Measurements from ENCODE around the gene DENND1A.
"Not testable (repeated sequence)": the region's sequence is repeated elsewhere in the genome, so short reads cannot be mapped to it uniquely, and the experiment has no call there.

The DENND1A gene

DNA sequence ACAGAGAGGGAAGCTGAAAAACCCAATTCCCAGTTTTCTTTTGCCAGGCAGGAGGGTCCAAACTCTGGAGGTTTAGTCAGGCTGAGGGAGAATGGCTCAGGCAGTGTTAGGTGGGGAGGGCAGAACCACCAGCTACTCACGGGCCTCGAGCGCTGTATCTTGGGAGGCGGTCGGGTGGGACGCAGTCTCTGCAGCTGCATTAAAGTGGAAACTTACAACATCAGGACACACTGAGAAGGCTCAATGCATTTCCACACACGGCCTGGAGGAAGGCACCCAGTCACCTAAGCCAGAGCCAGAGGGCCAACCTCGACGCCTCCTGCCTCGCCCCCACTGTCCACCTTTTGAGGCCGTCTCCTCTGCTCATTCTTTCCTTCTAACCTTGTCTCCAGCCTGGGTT, 518.3 kb downstream of the DENND1A start:
- DNase-seq (ENCODE audit: low read depth): no peak

DNA sequence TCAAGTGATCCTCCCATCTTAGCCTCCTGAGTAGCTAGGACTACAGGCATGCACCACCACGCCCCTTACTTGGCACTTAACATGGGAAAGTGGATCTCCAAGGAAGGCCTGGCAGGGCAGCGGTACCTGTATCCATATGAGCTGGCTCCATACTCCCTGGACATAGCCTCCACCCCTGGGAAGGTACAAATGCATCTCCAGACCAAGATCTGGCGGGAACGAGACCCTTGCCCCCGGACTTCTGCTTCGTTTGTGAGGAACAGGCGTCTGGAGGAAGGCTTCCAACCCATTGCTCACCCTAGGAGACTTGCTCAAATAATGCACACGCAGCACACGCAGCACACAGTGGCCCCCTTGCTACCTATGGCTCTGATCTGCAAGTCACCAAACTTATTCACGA, 518.7 kb downstream of the DENND1A start:
- no peak for DNase-seq (ENCODE audit: low read depth)

DNA sequence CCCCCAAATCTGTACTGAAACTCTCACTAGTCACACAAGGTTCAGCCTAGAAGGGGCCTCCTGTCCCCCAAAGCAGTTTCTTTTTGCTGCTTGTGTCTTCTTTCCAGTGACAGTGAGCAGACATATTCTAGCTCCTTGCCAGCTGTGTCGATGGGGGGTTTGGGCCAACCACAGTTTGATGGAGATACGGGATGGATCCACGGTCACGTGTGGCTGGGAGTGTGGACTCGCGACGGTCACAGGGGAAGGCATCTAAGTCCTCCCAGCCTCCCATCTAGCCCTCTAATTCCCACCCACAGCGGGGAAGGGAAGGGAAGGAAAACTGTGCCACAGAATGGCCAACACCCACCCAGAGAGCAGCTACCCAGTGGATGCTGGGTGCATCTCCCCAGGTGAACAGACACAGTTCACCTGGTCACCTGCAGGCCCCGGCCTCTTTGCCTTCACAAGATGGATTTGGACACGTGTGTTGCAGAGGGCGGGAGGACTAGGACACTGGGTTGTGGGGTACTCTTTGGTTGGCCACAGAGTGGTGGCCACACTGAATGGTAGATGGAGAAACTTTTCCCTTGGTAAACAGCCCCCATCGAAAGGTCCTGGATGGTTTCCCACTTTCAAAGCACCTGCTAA, 519.5 kb downstream of the DENND1A start:
- no peak for DNase-seq (ENCODE audit: low read depth)

DNA sequence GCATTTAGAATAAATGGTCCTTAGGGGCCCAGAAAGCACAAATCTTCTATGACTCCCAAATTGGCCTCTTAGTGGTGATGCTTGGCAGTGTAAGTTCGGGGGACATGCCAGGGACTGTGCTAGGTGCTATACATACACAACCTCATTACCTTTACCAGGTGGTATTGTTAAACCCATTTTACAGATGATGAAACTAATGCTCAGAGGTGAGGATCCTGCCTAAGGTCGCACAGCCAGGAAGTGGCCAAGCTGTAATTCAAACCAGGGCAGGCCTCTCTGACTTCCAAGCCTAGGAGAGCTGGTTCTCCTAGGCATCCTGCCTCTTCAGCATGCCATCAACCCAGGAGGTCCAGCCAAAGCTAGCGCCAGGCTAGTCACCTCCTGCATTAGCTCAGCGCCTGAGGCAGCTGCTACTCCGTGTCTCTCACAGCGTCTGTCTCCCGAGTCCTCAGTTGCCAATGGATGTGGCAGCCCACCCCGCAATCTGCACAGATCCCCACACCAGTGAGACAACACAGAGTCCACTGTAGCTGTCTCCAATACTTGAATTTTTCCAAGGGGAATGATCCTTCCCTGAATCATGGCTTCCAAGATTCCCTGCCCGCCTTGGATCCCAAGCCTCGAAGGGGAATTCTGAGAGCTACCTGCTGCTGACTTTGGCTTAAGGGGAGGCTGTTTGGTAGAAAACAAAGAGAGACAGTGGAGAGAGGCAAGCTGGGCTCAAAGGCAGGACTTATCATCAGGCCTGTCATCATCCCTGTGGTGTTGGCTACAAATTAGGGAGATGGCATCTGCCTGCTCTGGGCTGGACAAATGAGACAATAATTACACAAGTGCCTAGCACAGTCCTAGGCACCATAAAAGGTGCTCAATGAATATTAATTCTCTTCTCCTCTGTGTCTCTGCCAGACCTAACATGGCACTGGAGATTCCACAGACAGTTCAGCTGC, 521.3 kb downstream of the DENND1A start:
- DNase-seq (ENCODE audit: low read depth): no peak

DNA sequence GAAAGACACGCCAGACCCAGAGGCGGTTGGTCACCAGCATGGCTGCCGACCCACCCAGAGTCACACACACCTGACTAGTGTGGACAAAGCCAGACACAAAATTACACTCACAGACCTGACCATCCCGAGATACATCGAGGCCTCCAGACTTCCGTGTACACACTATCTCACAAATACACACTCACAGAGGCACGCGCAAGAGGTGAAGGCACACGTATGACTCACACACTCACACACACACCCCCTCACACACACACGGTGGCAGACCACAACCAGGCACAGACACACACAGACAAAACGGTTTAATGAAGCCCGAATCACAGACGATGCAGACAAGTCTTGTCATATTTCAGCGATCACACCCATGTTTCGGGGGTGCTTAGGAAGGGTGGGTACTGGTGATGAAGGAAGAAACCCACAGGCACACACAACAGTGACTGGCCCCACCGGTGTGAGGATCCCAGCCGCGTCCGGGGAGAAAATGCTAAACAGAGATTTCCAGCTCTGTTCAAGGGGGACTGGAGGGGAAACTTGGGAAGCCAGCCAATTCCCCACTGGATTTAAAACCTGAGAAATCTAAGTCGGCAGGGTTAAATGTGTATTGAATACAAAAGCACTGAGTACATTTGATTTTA, 522.6 kb downstream of the DENND1A start:
- no peak for DNase-seq (ENCODE audit: low read depth)

DNA sequence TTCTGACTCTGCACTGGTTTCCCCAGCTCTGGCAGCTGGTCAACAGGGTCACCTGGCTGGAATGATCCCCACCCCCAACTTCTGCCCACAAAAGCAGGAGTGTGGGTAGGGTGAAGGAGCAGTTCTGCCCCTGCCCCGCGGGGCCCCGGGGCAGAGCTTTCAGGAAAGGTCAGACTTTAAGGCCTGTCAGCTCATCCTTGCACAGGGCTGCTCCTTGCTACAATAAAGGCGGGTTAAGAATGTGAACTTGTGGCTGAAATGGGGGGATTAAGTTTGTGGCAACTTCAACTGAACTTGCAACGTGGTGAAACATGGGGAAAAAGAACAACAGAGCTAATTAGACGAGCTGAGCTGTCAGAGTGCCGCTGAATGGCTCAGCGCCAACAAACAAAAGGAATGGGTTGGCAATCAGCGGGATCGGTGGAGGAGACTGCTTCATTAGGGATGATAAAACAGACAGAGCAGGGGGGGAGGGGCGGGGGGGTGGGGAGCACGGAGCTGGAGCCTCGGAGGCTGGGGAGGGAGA, 523.2 kb downstream of the DENND1A start:
- DNase-seq (ENCODE audit: low read depth): no peak

DNA sequence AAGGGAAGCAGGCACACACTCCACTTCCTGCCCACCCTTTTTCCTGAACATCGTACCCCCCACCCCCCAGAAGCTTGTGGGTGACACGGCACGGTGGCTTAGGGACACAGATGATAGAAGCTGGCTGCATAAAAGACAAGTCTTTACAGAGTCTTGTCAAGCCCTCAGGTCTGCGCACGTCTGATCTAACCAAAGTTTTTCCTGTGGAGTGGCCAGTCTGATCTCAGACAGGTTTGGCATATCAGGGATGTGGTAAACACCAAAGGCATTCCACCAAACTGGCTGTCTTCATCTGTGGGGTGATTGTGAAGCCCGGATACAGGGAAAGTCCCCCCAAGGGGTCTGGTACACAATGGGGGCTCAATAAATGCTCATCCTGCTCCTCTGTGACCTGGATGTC, 523.9 kb downstream of the DENND1A start:
- no peak for DNase-seq (ENCODE audit: low read depth)

DNA sequence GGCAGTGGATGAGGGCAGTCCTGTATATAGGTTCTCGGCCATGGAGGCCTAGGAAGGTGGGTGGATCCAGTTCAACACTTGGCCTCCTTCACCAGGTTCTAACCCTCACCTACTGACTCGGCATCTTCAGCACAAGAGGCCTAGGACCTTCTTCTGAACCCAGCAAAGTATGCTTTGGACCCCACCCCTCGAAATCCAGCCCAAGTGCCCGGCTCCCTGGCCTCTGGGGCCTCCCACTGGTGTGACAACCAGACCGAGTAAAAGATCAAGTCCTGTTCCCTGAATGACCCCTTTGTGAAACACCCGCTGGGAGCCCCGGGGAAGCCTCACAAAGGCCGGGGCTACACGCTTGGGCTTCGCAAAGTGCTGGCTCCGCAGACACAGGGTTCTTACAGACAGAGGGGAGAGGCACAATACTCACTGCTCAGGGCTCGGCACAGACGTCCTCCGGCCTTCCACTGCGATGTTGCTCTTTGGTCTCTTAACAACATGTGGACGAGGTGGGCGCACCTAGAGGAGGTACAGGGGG, 526.9 kb downstream of the DENND1A start:
- DNase-seq (ENCODE audit: low read depth): no peak

DNA sequence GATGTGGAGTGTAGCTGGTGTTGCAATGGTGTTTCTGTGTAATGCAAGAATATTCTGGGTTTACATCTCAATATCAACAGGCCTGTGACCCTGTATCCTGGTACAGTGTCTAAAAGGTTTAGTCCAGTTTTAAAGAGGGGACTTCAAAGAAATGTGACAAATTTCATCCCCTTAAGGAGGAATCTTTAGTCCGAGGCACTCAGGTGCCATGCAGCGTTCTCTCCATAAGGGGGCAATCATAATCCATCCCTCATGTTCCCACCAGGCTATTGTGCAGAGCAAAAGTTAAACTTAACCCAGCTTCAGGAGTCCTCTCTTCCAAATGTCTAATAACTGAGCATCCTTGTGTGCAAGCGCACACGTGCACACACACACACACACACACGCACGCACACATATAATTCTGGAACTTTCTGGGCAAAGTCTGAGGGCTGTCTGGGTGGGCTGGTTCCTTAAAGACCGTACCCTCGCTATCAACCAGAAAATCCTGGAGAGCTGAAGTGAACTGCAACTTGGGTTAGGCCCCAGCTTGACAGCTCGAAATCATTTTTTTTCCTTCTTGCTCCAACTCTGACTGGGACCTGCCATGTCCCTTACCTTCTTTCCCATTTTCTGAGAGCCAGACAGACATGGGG, 527.9 kb downstream of the DENND1A start:
- no peak for DNase-seq (ENCODE audit: low read depth)

DNA sequence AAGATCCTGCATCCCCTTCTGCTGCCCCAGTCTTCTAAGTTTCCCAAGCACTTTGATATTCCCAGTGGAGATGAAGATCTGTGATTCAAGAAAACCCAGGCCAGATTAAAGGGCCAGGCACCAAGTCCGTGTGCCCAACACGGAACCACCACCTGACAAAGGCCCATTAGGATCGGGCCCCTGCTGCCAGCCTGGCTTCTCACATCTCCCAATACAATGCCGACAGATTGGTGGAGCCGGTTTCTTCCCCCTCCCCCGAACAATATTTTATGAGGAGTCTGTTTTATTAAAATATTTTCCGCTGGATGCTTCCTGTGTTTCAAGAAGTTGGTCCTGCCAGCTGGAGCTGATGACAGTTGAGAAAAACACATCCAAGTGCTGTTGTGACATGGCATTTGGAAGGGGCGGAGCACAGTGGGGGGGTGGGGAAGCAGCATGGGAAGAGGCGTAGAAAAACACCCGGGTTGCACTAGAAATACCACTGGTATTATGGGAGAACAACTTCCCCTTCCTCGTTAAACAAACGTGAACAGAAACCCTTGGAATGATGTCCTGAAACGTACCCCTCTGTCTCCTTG, 528.9 kb downstream of the DENND1A start:
- no peak for DNase-seq (ENCODE audit: low read depth)

DNA sequence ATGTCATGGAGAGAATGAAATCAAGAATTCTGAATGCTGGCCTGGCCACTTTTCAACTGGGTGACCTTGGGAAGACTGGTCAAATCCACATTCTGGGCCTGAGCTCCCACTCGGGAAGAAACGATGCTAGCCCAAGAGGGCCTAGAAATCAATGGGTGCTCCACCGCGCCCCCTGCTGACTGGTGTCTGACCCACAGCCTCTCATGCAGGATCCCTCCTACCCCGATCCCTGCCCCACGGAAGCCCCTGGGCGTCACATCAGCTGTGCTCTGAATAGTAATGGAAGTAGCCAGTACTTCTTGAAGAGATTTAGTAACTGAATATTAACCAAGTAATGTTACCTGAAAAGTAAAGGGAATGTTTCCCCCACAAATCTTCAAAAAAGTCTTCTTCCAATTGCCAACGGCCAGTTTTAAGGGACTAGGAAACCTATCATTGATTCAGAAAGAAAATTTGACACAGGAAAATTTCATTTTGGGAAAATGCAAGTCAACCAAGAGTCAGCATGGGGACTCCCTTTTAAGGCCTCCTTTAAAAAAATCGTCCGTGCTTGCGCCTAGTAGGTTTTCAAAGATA, 530.0 kb downstream of the DENND1A start:
- DNase-seq (ENCODE audit: low read depth): no peak

DNA sequence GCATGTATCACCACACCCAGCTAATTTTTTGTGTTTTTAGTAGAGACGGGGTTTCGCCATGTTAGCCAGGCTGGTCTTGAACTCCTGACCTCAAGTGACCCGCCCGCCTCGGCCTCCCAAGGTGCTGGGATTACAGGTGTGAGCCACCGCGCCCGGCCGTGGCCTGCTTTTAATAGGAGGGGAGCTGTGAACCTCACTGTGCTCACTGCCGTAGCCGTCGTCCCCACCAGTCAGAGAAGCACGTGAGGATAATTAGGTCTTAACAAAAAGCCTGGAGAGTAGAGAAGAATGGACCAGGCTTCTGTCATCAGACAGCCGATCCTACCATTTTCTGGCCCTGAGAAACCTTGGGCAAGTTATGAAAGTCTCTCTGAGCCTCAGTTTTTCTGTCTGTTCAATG, 531.0 kb downstream of the DENND1A start:
- not testable (repeated sequence) for DNase-seq (ENCODE audit: low read depth)

DNA sequence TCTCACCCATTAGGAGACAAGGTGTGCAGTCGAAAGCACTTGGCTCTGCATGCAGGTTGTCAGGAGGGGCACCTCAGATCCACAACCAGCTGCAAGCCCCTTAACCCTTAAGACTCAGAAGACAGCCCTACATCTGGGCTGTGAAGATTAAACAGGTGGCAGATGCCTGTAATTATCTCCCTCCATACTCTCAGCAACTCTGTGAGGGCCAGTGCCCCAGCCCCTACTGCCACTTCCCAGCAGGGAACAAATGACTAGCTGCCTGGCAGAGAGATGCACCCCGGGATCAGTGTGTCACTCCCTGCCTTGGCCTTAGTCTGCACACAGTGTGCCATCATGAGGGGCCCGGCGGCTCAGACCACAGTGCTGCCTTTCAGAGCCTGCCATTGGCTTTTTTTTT, 532.0 kb downstream of the DENND1A start:
- DNase-seq (ENCODE audit: low read depth): no peak

DNA sequence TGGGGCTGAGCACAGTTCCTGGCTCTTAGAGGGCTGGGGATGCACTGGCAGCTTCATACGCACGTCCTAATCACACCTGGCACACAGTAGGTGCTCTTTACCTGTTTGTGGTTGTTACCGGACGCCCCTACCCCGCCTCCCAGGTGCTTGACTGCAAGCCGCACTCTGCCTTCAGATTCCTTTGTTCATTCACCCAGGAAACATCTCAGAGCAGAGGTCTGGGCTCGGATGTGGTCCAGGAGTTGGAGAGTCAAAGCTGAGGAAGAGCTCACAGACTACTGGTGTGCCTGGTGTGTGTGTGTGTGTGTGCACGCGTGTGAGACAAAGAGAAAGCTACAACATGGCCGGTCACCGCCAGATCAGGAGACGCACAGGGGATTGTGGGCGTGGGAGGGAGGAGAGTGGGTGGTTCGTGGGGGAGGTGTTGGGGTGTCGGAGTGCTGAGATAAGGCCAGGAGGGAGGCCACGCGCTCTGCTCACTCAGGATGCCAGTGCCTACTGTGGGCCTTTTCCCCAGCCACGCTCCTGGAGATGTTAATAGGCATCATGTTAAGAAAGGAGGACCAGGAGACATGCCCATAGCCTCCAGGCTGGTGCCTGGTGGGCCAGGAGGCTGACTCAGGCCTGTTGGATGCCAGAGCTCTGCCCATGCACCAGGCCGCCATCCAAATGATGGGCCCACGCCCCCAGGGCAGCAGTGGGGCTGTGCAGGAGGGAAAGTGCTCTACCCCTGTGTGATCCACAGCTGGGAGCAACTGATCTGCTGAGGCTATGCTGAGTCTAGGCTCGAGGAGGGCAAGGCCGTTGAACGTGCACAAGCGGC, 534.0 kb downstream of the DENND1A start:
- no peak for DNase-seq (ENCODE audit: low read depth)

DNA sequence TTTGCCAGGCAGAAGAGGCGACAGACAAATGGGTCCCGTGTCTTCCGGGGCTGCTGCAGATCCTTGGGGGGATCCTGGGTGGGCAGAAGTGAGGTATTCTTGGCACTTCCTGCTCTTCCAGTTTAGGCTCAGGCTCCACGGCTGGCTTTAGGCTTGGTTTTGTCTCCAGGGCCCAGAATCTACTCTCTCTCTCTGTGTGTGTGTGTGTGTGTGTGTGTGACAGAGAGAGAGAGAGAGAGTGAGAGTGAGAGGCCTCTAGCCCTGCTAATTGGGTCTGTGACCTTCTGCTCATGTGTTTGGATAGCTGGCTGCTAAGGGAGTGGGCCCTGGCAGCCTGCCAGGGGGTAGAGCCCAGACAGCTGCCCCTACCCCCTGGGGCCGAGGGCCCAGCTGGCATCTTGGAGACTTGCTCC, 534.6 kb downstream of the DENND1A start:
- no peak for DNase-seq (ENCODE audit: low read depth)

DNA sequence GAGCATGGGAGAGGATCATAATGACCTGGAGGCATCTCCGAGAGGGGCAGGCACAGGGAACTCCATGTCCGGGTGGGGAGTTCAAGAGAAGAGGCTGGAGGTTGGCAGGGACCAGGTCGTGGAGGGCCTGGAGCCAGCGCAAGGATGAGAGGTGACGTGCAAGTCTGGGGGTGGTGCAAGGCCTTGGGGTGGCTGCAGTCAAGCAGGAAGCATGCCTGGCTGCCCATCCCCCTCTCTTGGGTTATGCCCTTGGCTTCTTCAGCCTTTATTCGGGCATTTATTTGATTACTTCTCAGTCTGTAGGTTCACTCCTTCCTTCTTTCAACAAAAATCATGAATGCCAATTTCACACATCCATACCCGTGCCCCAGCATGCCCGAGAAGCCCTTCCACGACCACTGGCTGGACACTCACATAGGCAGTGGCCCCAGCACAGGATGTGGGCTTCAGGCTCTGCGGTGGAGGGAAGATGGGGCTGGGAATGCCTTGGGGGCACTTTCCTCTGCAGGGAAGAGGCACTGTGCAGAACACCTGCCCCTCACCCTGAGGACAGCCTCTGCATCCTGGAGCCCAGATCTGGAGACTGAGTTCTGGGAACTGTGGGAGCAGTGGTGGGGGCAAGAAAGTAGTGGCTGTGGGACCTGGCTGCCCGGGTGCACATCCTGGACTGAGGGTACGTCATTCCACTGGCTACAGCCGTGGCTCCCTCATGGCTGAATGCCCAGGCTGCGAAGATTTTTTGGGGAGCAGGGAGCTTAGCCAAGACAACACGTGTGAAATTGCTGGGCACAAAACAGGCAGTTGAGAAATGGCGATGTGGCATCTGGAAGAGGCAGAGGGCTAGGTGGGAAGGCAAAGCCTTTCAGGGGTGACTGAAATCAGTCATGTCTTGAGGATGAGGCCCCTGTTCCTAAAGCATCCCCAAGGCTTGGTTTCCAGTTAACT, 535.4 kb downstream of the DENND1A start:
- DNase-seq (ENCODE audit: low read depth): no peak

DNA sequence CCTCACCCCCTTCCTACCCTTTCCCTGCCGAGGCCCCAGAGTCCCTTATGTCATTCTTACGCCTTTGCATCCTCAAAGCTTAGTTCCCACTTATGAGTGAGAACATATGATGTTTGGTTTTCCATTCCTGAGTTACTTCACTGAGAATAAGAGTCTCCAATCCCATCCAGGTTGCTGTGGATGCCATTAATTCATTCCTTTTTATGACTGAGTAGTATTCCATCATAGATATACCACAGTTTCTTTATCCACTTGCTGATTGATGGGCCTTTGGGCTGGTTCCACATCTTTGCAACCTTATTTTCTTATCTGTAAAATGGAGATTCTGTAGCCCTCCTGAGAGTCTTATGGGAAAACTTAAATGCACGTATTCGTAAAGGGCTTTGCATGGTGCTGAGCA, 537.1 kb downstream of the DENND1A start:
- DNase-seq (ENCODE audit: low read depth): no peak

DNA sequence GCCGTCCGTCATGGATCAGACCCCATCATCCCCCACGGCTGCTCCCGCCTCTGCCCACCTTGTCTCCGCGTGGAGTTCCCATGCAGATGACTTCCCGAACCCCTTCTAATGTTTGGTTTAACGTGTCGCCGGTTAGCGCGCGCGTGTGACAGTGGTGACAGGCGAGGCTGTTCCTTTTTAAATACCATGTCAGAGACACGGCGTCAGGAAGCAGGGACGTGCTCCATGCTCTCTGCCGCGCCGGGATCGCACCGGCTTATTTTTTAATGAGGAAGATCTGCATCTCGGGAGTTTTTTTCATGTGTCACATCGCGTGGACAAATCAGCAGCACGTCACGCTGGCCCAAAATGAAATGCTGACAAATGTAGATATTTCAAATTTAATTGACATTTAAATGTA, 538.0 kb downstream of the DENND1A start:
- DNase-seq (ENCODE audit: low read depth): no peak

DNA sequence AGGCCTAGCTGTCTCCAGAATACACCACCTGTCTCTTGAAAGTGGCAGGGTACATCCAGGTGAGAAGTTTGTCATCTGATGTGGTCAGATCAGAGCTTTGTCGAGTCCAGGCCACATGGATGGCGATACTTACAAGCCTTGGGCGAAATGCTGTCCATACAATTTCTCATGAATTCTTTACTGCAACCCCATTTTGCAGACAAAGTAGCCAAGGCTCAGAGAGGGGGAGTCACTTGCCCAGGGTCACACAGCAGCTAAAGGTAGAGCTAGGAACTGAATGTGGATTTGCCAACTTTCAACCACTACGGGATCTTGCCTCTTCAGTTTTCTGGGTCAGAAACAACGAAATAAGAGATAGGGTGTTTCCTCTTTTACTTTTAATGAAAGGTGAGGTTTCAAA, 538.7 kb downstream of the DENND1A start:
- no peak for DNase-seq (ENCODE audit: low read depth)

Measured in stimulated activated CD8-positive, alpha-beta memory T cell treated with anti-CD3 and anti-CD28 coated beads, Interleukin-12 subunit alpha, Interleukin-12 subunit beta, amount 100 ng/mL, for 4 hours (primary cell).